ENCODE measurements around the gene CDON. TPM values are rescaled to one million over a fixed set of nuclear protein-coding genes. Genes with fewer than 3 reads are reported as not detected.

Gene CDON
- total RNA-seq, 1 donor from 2014 or later = 71.3 TPM

DNA sequence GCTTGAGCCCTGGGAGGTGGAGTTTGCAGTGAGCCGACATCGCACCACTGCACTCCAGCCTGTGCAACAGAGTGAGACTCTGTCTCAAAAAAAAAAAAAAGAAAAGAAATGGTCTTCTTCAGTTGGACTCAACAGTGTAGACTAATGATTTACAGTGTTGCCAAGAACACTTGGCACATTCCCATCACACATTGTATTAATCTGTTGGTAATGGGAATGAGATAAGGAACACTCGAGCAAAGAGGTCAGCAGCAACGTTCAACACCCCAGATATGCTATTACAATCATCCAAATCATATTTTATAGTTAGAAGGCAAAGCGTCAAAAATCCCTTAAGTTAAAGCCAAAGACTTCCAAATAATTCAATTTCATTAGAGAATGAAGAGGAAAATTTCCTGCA, 14.5 kb downstream of the CDON start:
- no peak overlapping the region for H3K27ac Mint-ChIP-seq
- Histone ChIP-seq H3K36me3 (no peaks in the 10 kb centered on the region), H3K79me2 (ENCODE audit: low read depth) (peaks cover 86% of the 10 kb centered on the region), H3K9me3 (ENCODE audit: low read depth) (no peaks in the 10 kb centered on the region), H3K4me2 (no peak overlapping the region), H3K4me1 (peaks cover 16% of the 10 kb centered on the region), H3K27ac (no peak overlapping the region), H3F3A (ENCODE audit: low read depth) (peaks cover 8% of the 10 kb centered on the region), H3K4me3 (no peak overlapping the region), H4K20me1 (ENCODE audit: low read depth) (peaks cover 46% of the 10 kb centered on the region), H3K27me3 (no peaks in the 10 kb centered on the region), H2AFZ (replicated peaks) (no peak overlapping the region), H3K9ac (no peak overlapping the region)
- TF ChIP-seq EZH2 (IDR thresholded peaks at IDR 0.05) = no peak
- TF ChIP-seq, protein P1, sequence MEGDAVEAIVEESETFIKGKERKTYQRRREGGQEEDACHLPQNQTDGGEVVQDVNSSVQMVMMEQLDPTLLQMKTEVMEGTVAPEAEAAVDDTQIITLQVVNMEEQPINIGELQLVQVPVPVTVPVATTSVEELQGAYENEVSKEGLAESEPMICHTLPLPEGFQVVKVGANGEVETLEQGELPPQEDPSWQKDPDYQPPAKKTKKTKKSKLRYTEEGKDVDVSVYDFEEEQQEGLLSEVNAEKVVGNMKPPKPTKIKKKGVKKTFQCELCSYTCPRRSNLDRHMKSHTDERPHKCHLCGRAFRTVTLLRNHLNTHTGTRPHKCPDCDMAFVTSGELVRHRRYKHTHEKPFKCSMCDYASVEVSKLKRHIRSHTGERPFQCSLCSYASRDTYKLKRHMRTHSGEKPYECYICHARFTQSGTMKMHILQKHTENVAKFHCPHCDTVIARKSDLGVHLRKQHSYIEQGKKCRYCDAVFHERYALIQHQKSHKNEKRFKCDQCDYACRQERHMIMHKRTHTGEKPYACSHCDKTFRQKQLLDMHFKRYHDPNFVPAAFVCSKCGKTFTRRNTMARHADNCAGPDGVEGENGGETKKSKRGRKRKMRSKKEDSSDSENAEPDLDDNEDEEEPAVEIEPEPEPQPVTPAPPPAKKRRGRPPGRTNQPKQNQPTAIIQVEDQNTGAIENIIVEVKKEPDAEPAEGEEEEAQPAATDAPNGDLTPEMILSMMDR (IDR thresholded peaks at IDR 0.05) = no peak
- no peak for TF ChIP-seq EZH2phosphoT487 (IDR thresholded peaks at IDR 0.05)
- DNase-seq (ENCODE audit: low spot score) = no peak
- H3K9me3 Mint-ChIP-seq = peaks cover 3% of the 10 kb centered on the region
- no peak overlapping the region for H3K4me3 Mint-ChIP-seq
- H3K27me3 Mint-ChIP-seq (ENCODE audit: insufficient read depth, low read depth) = peaks cover 2% of the 10 kb centered on the region
- H3K4me1 Mint-ChIP-seq = peaks cover 33% of the 10 kb centered on the region
- H3K36me3 Mint-ChIP-seq = peaks cover 39% of the 10 kb centered on the region

DNA sequence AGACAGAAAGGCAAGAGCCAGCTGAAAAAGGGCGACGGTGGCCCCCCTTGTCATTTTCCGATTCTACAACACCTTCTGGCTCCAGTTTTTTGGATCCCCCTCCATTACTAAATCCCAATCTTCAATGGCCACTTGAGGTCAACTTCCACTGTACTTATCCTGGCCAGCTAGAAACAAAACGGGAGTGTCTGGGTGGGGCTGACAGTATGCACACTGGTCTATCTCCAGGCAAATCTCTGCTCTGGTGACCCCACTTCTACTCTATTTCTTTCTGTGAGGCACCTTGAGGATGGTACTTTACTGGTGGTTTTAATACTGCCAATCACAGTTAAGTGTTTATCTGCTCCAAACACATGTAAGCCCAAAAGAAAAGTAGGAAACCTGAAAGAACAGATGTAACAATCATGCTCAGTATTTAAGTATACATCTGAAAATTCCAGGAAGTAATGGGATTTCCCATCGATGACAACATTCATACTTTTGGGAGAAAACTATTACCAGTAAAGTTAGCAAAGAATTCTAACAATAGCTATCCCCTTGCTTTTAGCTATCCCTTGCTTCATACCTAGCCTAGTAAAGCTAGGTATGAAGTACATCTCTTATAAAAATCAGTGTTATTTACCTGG, 16.0 kb downstream of the CDON start:
- Histone ChIP-seq H2AFZ (replicated peaks) (no peak overlapping the region), H3K9me3 (ENCODE audit: low read depth) (no peaks in the 10 kb centered on the region), H3K79me2 (ENCODE audit: low read depth) (peaks cover 73% of the 10 kb centered on the region), H3K36me3 (no peaks in the 10 kb centered on the region), H3K9ac (no peak overlapping the region), H3K4me1 (peaks cover 16% of the 10 kb centered on the region), H3K27me3 (no peaks in the 10 kb centered on the region), H3F3A (ENCODE audit: low read depth) (peaks cover 8% of the 10 kb centered on the region), H4K20me1 (ENCODE audit: low read depth) (peaks cover 39% of the 10 kb centered on the region), H3K4me3 (no peak overlapping the region), H3K4me2 (no peak overlapping the region), H3K27ac (no peak overlapping the region)
- no peak overlapping the region for H3K4me3 Mint-ChIP-seq
- no peak overlapping the region for H3K27ac Mint-ChIP-seq
- H3K9me3 Mint-ChIP-seq = peaks cover 2% of the 10 kb centered on the region
- peaks cover 40% of the 10 kb centered on the region for H3K36me3 Mint-ChIP-seq
- TF ChIP-seq EZH2 (IDR thresholded peaks at IDR 0.05) (no peak), EZH2phosphoT487 (IDR thresholded peaks at IDR 0.05) (no peak)
- TF ChIP-seq, protein P1 (IDR thresholded peaks at IDR 0.05) = no peak
- H3K4me1 Mint-ChIP-seq = peaks cover 31% of the 10 kb centered on the region
- H3K27me3 Mint-ChIP-seq (ENCODE audit: insufficient read depth, low read depth) = peaks cover 4% of the 10 kb centered on the region
- DNase-seq (ENCODE audit: low spot score) = no peak

GRCh38 chr11:126039485-126040271, 23.0 kb downstream of the CDON start:
- H3K9ac ChIP-seq = no peak overlapping the region
- no peaks in the 10 kb centered on the region for H3K36me3 ChIP-seq
- TF ChIP-seq EZH2phosphoT487 (IDR thresholded peaks at IDR 0.05) = no peak
- no peak for TF ChIP-seq EZH2 (IDR thresholded peaks at IDR 0.05)
- TF ChIP-seq, protein P1 (IDR thresholded peaks at IDR 0.05) = no peak
- H2AFZ ChIP-seq (replicated peaks) = no peak overlapping the region
- Mint-ChIP-seq H3K27ac (no peak overlapping the region), H3K9me3 (no peaks in the 10 kb centered on the region), H3K27me3 (ENCODE audit: insufficient read depth, low read depth) (peaks cover 4% of the 10 kb centered on the region), H3K4me3 (no peak overlapping the region), H3K4me1 (peaks cover 47% of the 10 kb centered on the region), H3K36me3 (peaks cover 33% of the 10 kb centered on the region)
- H3K4me1 ChIP-seq = peaks cover 14% of the 10 kb centered on the region
- H3F3A ChIP-seq (ENCODE audit: low read depth) = peaks cover 10% of the 10 kb centered on the region
- H4K20me1 ChIP-seq (ENCODE audit: low read depth) = peaks cover 41% of the 10 kb centered on the region
- H3K4me2 ChIP-seq = no peak overlapping the region
- no peak overlapping the region for H3K27ac ChIP-seq
- H3K79me2 ChIP-seq (ENCODE audit: low read depth) = peaks cover 24% of the 10 kb centered on the region
- H3K27me3 ChIP-seq = no peaks in the 10 kb centered on the region
- no peak overlapping the region for H3K4me3 ChIP-seq
- no peaks in the 10 kb centered on the region for H3K9me3 ChIP-seq (ENCODE audit: low read depth)
- DNase-seq (ENCODE audit: low spot score) = no peak
